ENCODE data around the gene PRG2. TPM values are rescaled to one million over a fixed set of nuclear protein-coding genes. Genes with fewer than 3 reads are reported as not detected.

PRG2 gene
- polyA plus RNA-seq, 2 of the 4 experiments (the other 2 are of a cell fraction) = not detected

DNA sequence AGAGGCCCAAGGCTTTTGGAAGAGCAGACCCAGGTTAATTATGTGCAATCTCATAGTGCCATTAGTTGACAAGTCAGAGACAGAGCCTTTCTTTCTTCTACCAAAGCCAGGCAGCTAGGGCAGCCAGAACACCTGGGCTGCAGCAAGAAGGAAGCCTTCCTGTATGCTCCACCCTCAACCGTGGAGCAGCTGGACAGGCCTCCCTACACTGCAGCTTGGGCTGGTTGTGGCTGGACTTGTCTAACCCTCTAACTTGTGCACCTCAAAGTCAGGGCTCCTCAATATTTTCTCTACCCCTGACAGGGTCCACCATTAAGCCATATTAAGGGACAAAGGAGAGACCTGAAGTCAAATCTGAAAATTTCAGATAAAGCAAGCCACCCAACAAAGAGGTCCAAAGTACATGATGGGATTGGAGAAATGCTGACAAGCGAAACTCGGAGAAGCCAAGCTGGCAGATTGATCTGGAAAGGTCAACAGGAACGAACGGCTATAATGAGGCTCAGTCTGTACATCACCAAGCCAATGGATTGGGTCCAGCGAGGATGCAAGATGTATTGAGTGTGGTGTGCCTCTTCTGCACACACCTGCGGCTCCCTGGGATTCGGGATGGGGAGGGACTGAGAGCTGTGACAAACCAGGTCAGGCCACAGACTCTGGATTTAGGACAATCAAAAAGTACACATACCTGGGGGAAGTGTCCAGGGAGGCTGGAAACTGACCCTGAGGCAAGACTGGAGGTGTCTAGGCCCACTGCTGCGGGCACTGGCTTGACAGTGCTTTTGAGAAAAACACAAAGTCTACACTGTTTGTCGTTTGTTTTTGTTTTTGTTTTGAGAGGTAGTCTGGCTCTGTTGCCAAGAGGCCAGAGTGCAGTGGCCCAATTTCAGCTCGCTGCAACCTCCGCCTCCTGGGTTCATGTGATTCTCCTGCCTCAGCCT, 48.2 kb upstream of the PRG2 start:
- TF ChIP-seq MAFK (IDR thresholded peaks at IDR 0.05; ENCODE audit: partially characterized antibody) (peak; percentile 45), GATA3 (IDR thresholded peaks at IDR 0.05; ENCODE audit: borderline replicate concordance) (no peak)
- Histone ChIP-seq H3K4me3 (no peak overlapping the region), H3K4me1 (peaks cover 50% of the 10 kb centered on the region), H3K4me2 (no peak overlapping the region), H3K9me3 (no peaks in the 10 kb centered on the region; the same call in 2 of the 3 replicates), H3K27ac (peak overlapping the region; percentile 23 to 80; a peak in 5 of 6 replicates)
- FAIRE-seq = no peak
- DNase-seq (ENCODE audit: low read depth in 1 of 2, low spot score in 1 of 2) = no peak
- 79% methylated on average over 12 of the region's 12 CpGs for WGBS (ENCODE audit: missing lambda C conversion rate)
- ChIA-PET POLR2A (interaction anchor here (0.7 kb wide), 1 partner anchor 353 kb away, joined by 3 read pairs; no protein-coding TSS in a partner anchor), CTCF (interaction anchor here (0.9 to 1.5 kb wide), 3 partner anchors 20 to 44 kb away, joined by 3 to 8 read pairs (median 5); no protein-coding TSS in a partner anchor)
- no peak for ATAC-seq

- Histone ChIP-seq H3K4me2 (no peak overlapping the region), H3K27ac (peak overlapping the region; percentile 41 to 80; a peak in 5 of 6 replicates), H3K4me1 (peaks cover 36% of the 10 kb centered on the region), H3K4me3 (no peak overlapping the region), H3K9me3 (no peaks in the 10 kb centered on the region)
- DNase-seq (ENCODE audit: low read depth in 1 of 2, low spot score in 1 of 2) (no peak), FAIRE-seq (no peak), ATAC-seq (no peak)
- no peak for TF ChIP-seq RNF2 (IDR thresholded peaks at IDR 0.05; ENCODE audit: borderline replicate concordance, low read depth)
- TF ChIP-seq ZFP36 (IDR thresholded peaks at IDR 0.05; ENCODE audit: borderline replicate concordance, partially characterized antibody) = no peak
- no peak for TF ChIP-seq FOSL2 (IDR thresholded peaks at IDR 0.05)
- TF ChIP-seq FOSL2 (CRISPR knock-in tag; IDR thresholded peaks at IDR 0.05) = peak; percentile 60; the same call in 1 of the 2 replicates
- WGBS (ENCODE audit: missing lambda C conversion rate) = 77% methylated on average over 7 of the region's 7 CpGs
- ChIA-PET CTCF (interaction anchor here (0.8 to 2.5 kb wide), 7 partner anchors 8 to 91 kb away, joined by 3 to 21 read pairs (median 5); partner anchors contain the start of gene RTN4RL2), POLR2A (interaction anchor here (0.6 kb wide), 1 partner anchor 13 kb away, joined by 3 read pairs; no protein-coding TSS in a partner anchor)
Observed at GRCh38 chr11:57436031-57436430, 45.6 kb upstream of the PRG2 start.

DNA sequence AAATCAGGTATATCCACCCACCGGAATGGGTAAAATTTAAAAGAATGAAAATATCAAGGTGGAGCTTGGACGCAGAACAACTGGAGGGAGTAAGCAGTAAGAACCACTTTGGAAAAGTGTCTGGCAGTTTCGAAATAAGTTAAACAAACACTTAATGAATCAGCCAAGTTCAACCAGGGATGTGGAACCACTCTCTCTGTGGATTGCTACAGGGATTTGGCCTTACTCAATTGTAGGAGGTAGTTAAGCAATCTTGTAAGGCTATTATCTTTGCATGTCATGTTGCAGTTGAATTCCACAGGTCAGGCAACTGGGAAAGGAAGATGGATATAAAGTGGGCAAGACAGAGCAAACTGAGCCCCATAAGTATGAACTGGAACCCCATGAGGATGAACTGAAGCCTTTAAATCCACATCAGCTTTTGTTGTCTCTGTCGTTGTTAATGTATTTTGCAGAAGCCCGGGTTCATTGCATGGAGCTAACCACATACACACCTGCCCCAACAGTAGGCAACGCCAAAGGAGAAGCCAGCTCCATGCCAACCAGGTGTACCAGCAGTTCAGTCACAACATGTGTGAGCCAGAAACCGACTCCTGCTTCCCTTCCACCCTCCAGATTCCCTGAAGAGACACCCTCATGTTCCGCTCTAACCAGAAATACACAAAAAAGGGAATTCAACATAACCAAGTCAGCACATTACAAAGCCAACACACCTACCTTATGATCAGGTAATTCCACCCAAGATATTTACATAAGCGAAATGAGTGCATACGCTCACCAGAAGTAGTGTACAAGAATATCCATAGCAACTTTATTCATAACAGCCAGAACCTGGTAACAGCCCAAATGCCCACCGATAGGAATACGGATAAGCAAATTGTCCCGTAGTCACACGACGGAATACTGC, 44.4 kb upstream of the PRG2 start:
- peak; percentile 69 to 89 for DNase-seq (ENCODE audit: low read depth in 1 of 2, low spot score in 1 of 2)
- POLR2A ChIA-PET = interaction anchor here (1.0 kb wide), 1 partner anchor 74 kb away, joined by 3 read pairs; no protein-coding TSS in a partner anchor
- peak; percentile 98 for FAIRE-seq
- CTCF ChIA-PET = interaction anchor here (0.5 to 6.1 kb wide), 6 partner anchors 9 to 784 kb away, joined by 3 to 37 read pairs (median 3); no protein-coding TSS in a partner anchor
- ATAC-seq = peak; percentile 88 to 95
- H3K4me1 ChIP-seq = peaks cover 36% of the 10 kb centered on the region
- peak overlapping the region; percentile 56 for H3K4me2 ChIP-seq
- H3K27ac ChIP-seq = peak overlapping the region; percentile 75 to 80
- no peak overlapping the region for H3K4me3 ChIP-seq
- H3K9me3 ChIP-seq = no peaks in the 10 kb centered on the region
- WGBS (ENCODE audit: missing lambda C conversion rate) = 54% methylated on average over 15 of the region's 15 CpGs
- TF ChIP-seq HOXB5 (CRISPR knock-in tag; IDR thresholded peaks at IDR 0.05) = peak; percentile 71
- TF ChIP-seq HDAC2 (IDR thresholded peaks at IDR 0.05) = no peak
- TF ChIP-seq BCL3 (IDR thresholded peaks at IDR 0.05) = peak; percentile 91; the same call in 2 of the 3 replicates
- no peak for TF ChIP-seq NPAS2 (CRISPR knock-in tag; IDR thresholded peaks at IDR 0.05; ENCODE audit: borderline replicate concordance)
- peak; percentile 100 for TF ChIP-seq CEBPB (IDR thresholded peaks at IDR 0.05)
- TF ChIP-seq, protein P1, sequence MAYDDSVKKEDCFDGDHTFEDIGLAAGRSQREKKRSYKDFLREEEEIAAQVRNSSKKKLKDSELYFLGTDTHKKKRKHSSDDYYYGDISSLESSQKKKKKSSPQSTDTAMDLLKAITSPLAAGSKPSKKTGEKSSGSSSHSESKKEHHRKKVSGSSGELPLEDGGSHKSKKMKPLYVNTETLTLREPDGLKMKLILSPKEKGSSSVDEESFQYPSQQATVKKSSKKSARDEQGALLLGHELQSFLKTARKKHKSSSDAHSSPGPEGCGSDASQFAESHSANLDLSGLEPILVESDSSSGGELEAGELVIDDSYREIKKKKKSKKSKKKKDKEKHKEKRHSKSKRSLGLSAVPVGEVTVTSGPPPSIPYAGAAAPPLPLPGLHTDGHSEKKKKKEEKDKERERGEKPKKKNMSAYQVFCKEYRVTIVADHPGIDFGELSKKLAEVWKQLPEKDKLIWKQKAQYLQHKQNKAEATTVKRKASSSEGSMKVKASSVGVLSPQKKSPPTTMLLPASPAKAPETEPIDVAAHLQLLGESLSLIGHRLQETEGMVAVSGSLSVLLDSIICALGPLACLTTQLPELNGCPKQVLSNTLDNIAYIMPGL (CRISPR knock-in tag; IDR thresholded peaks at IDR 0.05; ENCODE audit: borderline replicate concordance) = no peak
- no peak for TF ChIP-seq RCOR1 (IDR thresholded peaks at IDR 0.05; ENCODE audit: low read depth, low read length)
- no peak for TF ChIP-seq POLR2AphosphoS2 (conservative IDR thresholded peaks at IDR 0.05; ENCODE audit: low read length)
- peak; percentile 1 for TF ChIP-seq MAFK (IDR thresholded peaks at IDR 0.05; ENCODE audit: partially characterized antibody)
- TF ChIP-seq, protein P2, sequence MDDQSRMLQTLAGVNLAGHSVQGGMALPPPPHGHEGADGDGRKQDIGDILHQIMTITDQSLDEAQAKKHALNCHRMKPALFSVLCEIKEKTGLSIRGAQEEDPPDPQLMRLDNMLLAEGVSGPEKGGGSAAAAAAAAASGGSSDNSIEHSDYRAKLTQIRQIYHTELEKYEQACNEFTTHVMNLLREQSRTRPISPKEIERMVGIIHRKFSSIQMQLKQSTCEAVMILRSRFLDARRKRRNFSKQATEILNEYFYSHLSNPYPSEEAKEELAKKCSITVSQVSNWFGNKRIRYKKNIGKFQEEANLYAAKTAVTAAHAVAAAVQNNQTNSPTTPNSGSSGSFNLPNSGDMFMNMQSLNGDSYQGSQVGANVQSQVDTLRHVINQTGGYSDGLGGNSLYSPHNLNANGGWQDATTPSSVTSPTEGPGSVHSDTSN (IDR thresholded peaks at IDR 0.05) = no peak
- TF ChIP-seq, protein P3, sequence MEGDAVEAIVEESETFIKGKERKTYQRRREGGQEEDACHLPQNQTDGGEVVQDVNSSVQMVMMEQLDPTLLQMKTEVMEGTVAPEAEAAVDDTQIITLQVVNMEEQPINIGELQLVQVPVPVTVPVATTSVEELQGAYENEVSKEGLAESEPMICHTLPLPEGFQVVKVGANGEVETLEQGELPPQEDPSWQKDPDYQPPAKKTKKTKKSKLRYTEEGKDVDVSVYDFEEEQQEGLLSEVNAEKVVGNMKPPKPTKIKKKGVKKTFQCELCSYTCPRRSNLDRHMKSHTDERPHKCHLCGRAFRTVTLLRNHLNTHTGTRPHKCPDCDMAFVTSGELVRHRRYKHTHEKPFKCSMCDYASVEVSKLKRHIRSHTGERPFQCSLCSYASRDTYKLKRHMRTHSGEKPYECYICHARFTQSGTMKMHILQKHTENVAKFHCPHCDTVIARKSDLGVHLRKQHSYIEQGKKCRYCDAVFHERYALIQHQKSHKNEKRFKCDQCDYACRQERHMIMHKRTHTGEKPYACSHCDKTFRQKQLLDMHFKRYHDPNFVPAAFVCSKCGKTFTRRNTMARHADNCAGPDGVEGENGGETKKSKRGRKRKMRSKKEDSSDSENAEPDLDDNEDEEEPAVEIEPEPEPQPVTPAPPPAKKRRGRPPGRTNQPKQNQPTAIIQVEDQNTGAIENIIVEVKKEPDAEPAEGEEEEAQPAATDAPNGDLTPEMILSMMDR (IDR thresholded peaks at IDR 0.05) = no peak
- TF ChIP-seq KDM5A (IDR thresholded peaks at IDR 0.05) = no peak
- TF ChIP-seq ZNF302 (CRISPR knock-in tag; IDR thresholded peaks at IDR 0.05) = no peak
- no peak for TF ChIP-seq ZFP36 (IDR thresholded peaks at IDR 0.05; ENCODE audit: borderline replicate concordance, partially characterized antibody)
- TF ChIP-seq TFCP2L1 (CRISPR knock-in tag; IDR thresholded peaks at IDR 0.05) = no peak
- TF ChIP-seq JUN (IDR thresholded peaks at IDR 0.05) = peak; percentile 90 to 92
- TF ChIP-seq EP300 (IDR thresholded peaks at IDR 0.05) = peak; percentile 84 to 92; a peak in 3 of 5 replicates
- TF ChIP-seq, protein P4, sequence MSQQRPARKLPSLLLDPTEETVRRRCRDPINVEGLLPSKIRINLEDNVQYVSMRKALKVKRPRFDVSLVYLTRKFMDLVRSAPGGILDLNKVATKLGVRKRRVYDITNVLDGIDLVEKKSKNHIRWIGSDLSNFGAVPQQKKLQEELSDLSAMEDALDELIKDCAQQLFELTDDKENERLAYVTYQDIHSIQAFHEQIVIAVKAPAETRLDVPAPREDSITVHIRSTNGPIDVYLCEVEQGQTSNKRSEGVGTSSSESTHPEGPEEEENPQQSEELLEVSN (IDR thresholded peaks at IDR 0.05; ENCODE audit: borderline replicate concordance, low read depth) = no peak

Measured in A549 (cell line).